GM23338 (cell line): Measurements from ENCODE around the gene MYO18B. TPM values are rescaled to one million over a fixed set of nuclear protein-coding genes. Genes with fewer than 3 reads are reported as not detected.
A peak's percentile ranks its signal among the peaks of the same experiment; 100 is the strongest.

Experiments used
- ATAC-seq: fragments of 200-7000 bp; cut with Tn5 transposase; 3 replicates; pipeline ENCODE4 v1.9.1; 2020
- DNase-seq: peaks from one replicate; pipeline ENCODE4 v3.0.0-alpha.2; 2015; ENCODE audit warnings: low spot score
- H2AFZ ChIP-seq: fragments of 200-600 bp; sonication (generic); 2 replicates; pipeline ENCODE4 v1.8.0; 2016; ENCODE audit warnings: antibody characterized with exemption, mild to moderate bottlenecking, moderate library complexity
- H3F3A ChIP-seq: fragments of 200-600 bp; sonication (generic); replicated peaks from 2 replicates; pipeline ENCODE4 v1.8.0; 2017; ENCODE audit warnings: antibody characterized with exemption, mixed run types, low read depth
- H3K27ac ChIP-seq: fragments of 200-600 bp; sonication (generic); 2 replicates; pipeline ENCODE4 v1.6.1; 2016; ENCODE audit warnings: low read depth
- H3K27me3 ChIP-seq: fragments of 200-600 bp; sonication (generic); 2 replicates; pipeline ENCODE4 v1.8.0; 2016; ENCODE audit warnings: mild to moderate bottlenecking, mixed run types, moderate library complexity; ENCODE audit not compliant: insufficient read depth
- H3K36me3 ChIP-seq: fragments of 200-600 bp; sonication (generic); 2 replicates; pipeline ENCODE4 v1.8.0; 2016; ENCODE audit warnings: mild to moderate bottlenecking; ENCODE audit not compliant: insufficient read depth
- H3K4me1 ChIP-seq: fragments of 200-600 bp; sonication (generic); 2 replicates; pipeline ENCODE4 v1.8.0; 2016; ENCODE audit warnings: mild to moderate bottlenecking, moderate library complexity; ENCODE audit not compliant: insufficient read depth
- H3K4me2 ChIP-seq: fragments of 200-600 bp; sonication (generic); 2 replicates; pipeline ENCODE4 v1.7.1; 2017; ENCODE audit warnings: mixed run types
- H3K4me3 ChIP-seq: fragments of 200-600 bp; sonication (generic); 2 replicates; pipeline ENCODE4 v1.6.1; 2016; ENCODE audit warnings: mixed run types
- H3K79me2 ChIP-seq: fragments of 200-600 bp; sonication (generic); replicated peaks from 2 replicates; pipeline ENCODE4 v1.8.0; 2017; ENCODE audit warnings: mild to moderate bottlenecking; ENCODE audit not compliant: insufficient read depth
- H3K9me2 ChIP-seq: fragments of 200-600 bp; sonication (generic); 2 replicates; pipeline ENCODE4 v1.8.0; 2017; ENCODE audit not compliant: insufficient read depth
- H4K20me1 ChIP-seq: fragments of 200-600 bp; sonication (generic); replicated peaks from 2 replicates; pipeline ENCODE4 v1.8.0; 2017; ENCODE audit warnings: mild to moderate bottlenecking; ENCODE audit not compliant: insufficient read depth
- H3K27ac Mint-ChIP-seq: 2 replicates; pipeline ENCODE4 v1.8.0; 2020; ENCODE audit warnings: inconsistent platforms, mild to moderate bottlenecking, moderate library complexity, mixed read lengths
- H3K27me3 Mint-ChIP-seq: 3 replicates; pipeline ENCODE4 v1.8.0; 2022; ENCODE audit warnings: low read depth, mild to moderate bottlenecking, moderate library complexity, mixed read lengths, inconsistent platforms; ENCODE audit not compliant: insufficient read depth, poor library complexity
- H3K36me3 Mint-ChIP-seq: 3 replicates; pipeline ENCODE4 v1.8.0; 2021; ENCODE audit warnings: low read depth, mild to moderate bottlenecking, inconsistent platforms, moderate library complexity, mixed read lengths
- H3K4me1 Mint-ChIP-seq: 3 replicates; pipeline ENCODE4 v1.8.0; 2020; ENCODE audit warnings: mild to moderate bottlenecking, inconsistent platforms, mixed read lengths
- H3K4me3 Mint-ChIP-seq: 3 replicates; pipeline ENCODE4 v1.8.0; 2021; ENCODE audit warnings: moderate library complexity, mild to moderate bottlenecking, inconsistent platforms, mixed read lengths
- H3K9me3 Mint-ChIP-seq: 3 replicates; pipeline ENCODE4 v1.8.0; 2020; ENCODE audit warnings: moderate library complexity, mild to moderate bottlenecking, inconsistent platforms, mixed read lengths
- CTCF ChIP-seq, 2 experiments: fragments of 200-600 bp in 1 of 2; sonication (generic) in 1 of 2; conservative IDR thresholded peaks; 2 replicates each; pipeline versions ENCODE4 v1.5.1 to v1.6.1; 2016 to 2017; ENCODE audit warnings: antibody characterized with exemption in 2 of 2, low read depth in 2 of 2, mild to moderate bottlenecking in 2 of 2, moderate library complexity in 1 of 2
- ETS1 ChIP-seq: IDR thresholded peaks from 2 replicates; pipeline ENCODE4 v1.6.1; 2016; ENCODE audit warnings: antibody characterized with exemption
- NANOG ChIP-seq: IDR thresholded peaks from 2 replicates; pipeline ENCODE4 v1.6.1; 2016; ENCODE audit warnings: antibody characterized with exemption, borderline replicate concordance
- REST ChIP-seq: IDR thresholded peaks from one replicate; pipeline ENCODE4 v1.6.1; 2018; ENCODE audit warnings: antibody characterized with exemption; ENCODE audit not compliant: unreplicated experiment
- STAT1 ChIP-seq: IDR thresholded peaks from one replicate; pipeline ENCODE4 v1.6.1; 2016; ENCODE audit warnings: antibody characterized with exemption; ENCODE audit not compliant: unreplicated experiment
- ZNF114 ChIP-seq: fragments of 250-450 bp; sonication (Bioruptor Pico); IDR thresholded peaks from 2 replicates; pipeline ENCODE4 v1.5.0; 2020; ENCODE audit warnings: mild to moderate bottlenecking, moderate library complexity
- ZNF331 ChIP-seq: fragments of 250-450 bp; sonication (Bioruptor Pico); IDR thresholded peaks from 2 replicates; pipeline ENCODE4 v1.5.0; 2020; ENCODE audit warnings: low read depth, mild to moderate bottlenecking, moderate library complexity
- ZNF462 ChIP-seq: fragments of 250-450 bp; sonication (Bioruptor Pico); IDR thresholded peaks from 2 replicates; pipeline ENCODE4 v1.5.0; 2020; ENCODE audit warnings: mild to moderate bottlenecking, moderate library complexity
- polyA plus RNA-seq: library from polyadenylated mRNA; unstranded; fragments of >200 nt; fragmentation: Nextera tagmentation; extraction: Ambion mirVana; gene quantifications from 2 replicates; pipeline ENCODE4 v1.2.1, GENCODE V29; 2016
- total RNA-seq: library from RNA; depleted of rRNA; stranded (reverse); fragments of >200 nt; shearing (Covaris generic); gene quantifications from 2 replicates; pipeline ENCODE4 v1.2.3, GENCODE V29; 2014

Gene MYO18B
- total and polyA plus RNA-seq, 2 experiments from 2014 or later: 0.36 to 0.45 TPM

GRCh38 chr22:26055693-26056092 is 313.7 kb downstream of the MYO18B start:
- Histone ChIP-seq H3F3A (no peaks in the 10 kb centered on the region), H3K4me3 (no peak overlapping the region), H4K20me1 (no peaks in the 10 kb centered on the region), H3K36me3 (no peaks in the 10 kb centered on the region), H3K9me2 (no peaks in the 10 kb centered on the region; the same call in 1 of the 2 replicates), H3K4me1 (peaks cover 31% of the 10 kb centered on the region), H3K27me3 (no peaks in the 10 kb centered on the region), H3K27ac (no peak overlapping the region), H2AFZ (0 out of 2 replicates have a peak overlapping the region, but pooled peaks have one; percentile 60), H3K79me2 (no peaks in the 10 kb centered on the region), H3K4me2 (no peak overlapping the region)
- Mint-ChIP-seq H3K4me1 (peaks cover 36% of the 10 kb centered on the region), H3K27ac (no peak overlapping the region), H3K4me3 (no peak overlapping the region), H3K27me3 (peaks cover 2% of the 10 kb centered on the region), H3K36me3 (no peaks in the 10 kb centered on the region), H3K9me3 (no peaks in the 10 kb centered on the region)
- no peak for TF ChIP-seq ZNF331 (CRISPR knock-in tag)
- TF ChIP-seq STAT1: no peak
- TF ChIP-seq ZNF462 (CRISPR knock-in tag): no peak
- TF ChIP-seq REST: no peak
- no peak for TF ChIP-seq ZNF114
- no peak for TF ChIP-seq NANOG
- no peak for TF ChIP-seq CTCF (conservative IDR thresholded peaks at IDR 0.05; ENCODE audit: low read depth in 2 of 2)
- TF ChIP-seq ETS1: no peak
- DNase-seq (no peak), ATAC-seq (no peak)
